IMR-90 (cell line): ENCODE data around the gene CRIP1. TPM values are rescaled to one million over a fixed set of nuclear protein-coding genes. Genes with fewer than 3 reads are reported as not detected.
A peak's percentile ranks its signal among the peaks of the same experiment; 100 is the strongest.

Experiments used
- ATAC-seq: fragments of 200-7000 bp; cut with Tn5 transposase; 2 replicates; pipeline ENCODE4 v1.9.1; 2020; ENCODE audit warnings: low read depth, mild to moderate bottlenecking, moderate library complexity
- BruUV-seq: library from RNA; stranded (reverse); fragments of 400-500 nt; replicated peaks from 2 replicates; lab custom pipeline; 2021; lab: Mats Ljungman, UMichigan
- CTCF ChIA-PET: fragments of 300-600 bp; formaldehyde crosslinking; extraction: SDS; loops from one replicate; lab custom pipeline; 2021; ENCODE audit warnings: antibody characterized with exemption; lab: Yijun Ruan, JAX
- POLR2A ChIA-PET: fragments of 300-600 bp; sonication (Branson Sonifier 250); formaldehyde crosslinking; loops from one replicate; lab custom pipeline; 2022; ENCODE audit warnings: antibody characterized with exemption; ENCODE audit not compliant: unreplicated experiment; lab: Charles Lee
- DNase-seq: peaks from one replicate; pipeline ENCODE4 v3.0.0; 2013
- H2AFZ ChIP-seq: replicated peaks from 2 replicates; pipeline ENCODE3; 2013; ENCODE audit warnings: low read length, mild to moderate bottlenecking; ENCODE audit not compliant: poor library complexity
- H2AK5ac ChIP-seq: 2 replicates; pipeline ENCODE4 v1.6.1; 2013; ENCODE audit warnings: low read depth, low read length, inconsistent platforms
- H2AK9ac ChIP-seq: replicated peaks from 2 replicates; pipeline ENCODE3; 2013; ENCODE audit warnings: mild to moderate bottlenecking, low read depth, low read length, moderate library complexity; ENCODE audit not compliant: poor library complexity
- H2BK120ac ChIP-seq: 2 replicates; pipeline ENCODE4 v1.6.1; 2013; ENCODE audit warnings: low read depth, low read length, inconsistent platforms
- H2BK15ac ChIP-seq: 3 replicates; pipeline ENCODE4 v1.6.1; 2013; ENCODE audit warnings: low read depth, low read length, inconsistent platforms
- H2BK20ac ChIP-seq: 2 replicates; pipeline ENCODE4 v1.6.1; 2013; ENCODE audit warnings: low read depth, mild to moderate bottlenecking, inconsistent platforms, low read length, moderate library complexity
- H2BK5ac ChIP-seq: 2 replicates; pipeline ENCODE4 v1.6.1; 2013; ENCODE audit warnings: mild to moderate bottlenecking, low read depth, low read length, inconsistent platforms; ENCODE audit not compliant: poor library complexity, severe bottlenecking
- H3K14ac ChIP-seq: replicated peaks from 2 replicates; pipeline ENCODE4 v1.6.1; 2013; ENCODE audit warnings: low read depth, low read length, inconsistent platforms
- H3K18ac ChIP-seq: 2 replicates; pipeline ENCODE4 v1.6.1; 2013; ENCODE audit warnings: low read depth, low read length, control low read depth
- H3K23ac ChIP-seq: 2 replicates; pipeline ENCODE4 v1.6.1; 2013; ENCODE audit warnings: low read depth, low read length, inconsistent platforms
- H3K27ac ChIP-seq: 2 replicates; pipeline ENCODE4 v1.5.1; 2013; ENCODE audit warnings: mild to moderate bottlenecking, control low read depth, low read length; ENCODE audit not compliant: insufficient read depth
- H3K27me3 ChIP-seq: 2 replicates; pipeline ENCODE4 v1.6.1; 2013; ENCODE audit warnings: low read length; ENCODE audit not compliant: control insufficient read depth, insufficient read depth
- H3K36me3 ChIP-seq: 2 replicates; pipeline ENCODE4 v1.6.1; 2013; ENCODE audit warnings: low read length, mixed read lengths; ENCODE audit not compliant: control insufficient read depth, insufficient read depth
- H3K4ac ChIP-seq: 2 replicates; pipeline ENCODE4 v1.6.1; 2013; ENCODE audit warnings: low read depth, low read length, inconsistent platforms
- H3K4me1 ChIP-seq: 2 replicates; pipeline ENCODE4 v1.6.1; 2013; ENCODE audit warnings: low read length, mixed read lengths; ENCODE audit not compliant: control insufficient read depth, insufficient read depth
- H3K4me2 ChIP-seq: 2 replicates; pipeline ENCODE4 v1.6.1; 2013; ENCODE audit warnings: low read depth, mild to moderate bottlenecking, control low read depth, low read length, moderate library complexity
- H3K4me3 ChIP-seq: 2 replicates; pipeline ENCODE4 v1.5.1; 2013; ENCODE audit warnings: low read depth, mild to moderate bottlenecking, control low read depth, low read length, moderate library complexity; ENCODE audit not compliant: insufficient read depth
- H3K56ac ChIP-seq: 2 replicates; pipeline ENCODE4 v1.6.1; 2013; ENCODE audit warnings: low read length, inconsistent platforms; ENCODE audit not compliant: insufficient read depth; ENCODE audit errors: extremely low read depth
- H3K79me1 ChIP-seq, 2 experiments: 2 replicates each; pipeline ENCODE4 v1.6.1; 2013; ENCODE audit warnings: low read length in 2 of 2, inconsistent platforms in 1 of 2, low read depth in 1 of 2
- H3K9ac ChIP-seq: 2 replicates; pipeline ENCODE4 v1.6.1; 2013; ENCODE audit warnings: low read depth, low read length, control low read depth
- H3K9me1 ChIP-seq: 2 replicates; pipeline ENCODE4 v1.6.1; 2013; ENCODE audit warnings: low read length, inconsistent platforms; ENCODE audit not compliant: insufficient read depth
- H3K9me3 ChIP-seq: 2 replicates; pipeline ENCODE4 v1.6.1; 2013; ENCODE audit warnings: low read length; ENCODE audit not compliant: control insufficient read depth, insufficient read depth
- H4K20me1 ChIP-seq: 2 replicates; pipeline ENCODE4 v1.6.1; 2013; ENCODE audit warnings: low read length, inconsistent platforms; ENCODE audit not compliant: insufficient read depth
- H4K5ac ChIP-seq: 2 replicates; pipeline ENCODE4 v1.6.1; 2013; ENCODE audit warnings: mild to moderate bottlenecking, low read depth, low read length, control low read depth
- H4K8ac ChIP-seq, 2 experiments: 2 replicates each; pipeline ENCODE4 v1.6.1; 2013; ENCODE audit warnings: low read depth in 2 of 2, low read length in 2 of 2, control low read depth in 1 of 2, inconsistent platforms in 1 of 2
- H4K91ac ChIP-seq: 2 replicates; pipeline ENCODE4 v1.6.1; 2013; ENCODE audit warnings: low read depth, low read length, inconsistent platforms; ENCODE audit not compliant: insufficient read depth
- BHLHE40 ChIP-seq: fragments of 150-350 bp; IDR thresholded peaks from 2 replicates; pipeline ENCODE4 v1.6.1; 2016; ENCODE audit warnings: mild to moderate bottlenecking, low read depth, low read length
- CEBPB ChIP-seq: IDR thresholded peaks from 2 replicates; pipeline ENCODE4 v1.6.1; 2012; ENCODE audit warnings: low read depth, low read length, improper control_type of control experiment
- MAZ ChIP-seq: IDR thresholded peaks from 2 replicates; pipeline ENCODE4 v1.6.1; 2012; ENCODE audit warnings: low read depth, mild to moderate bottlenecking, low read length, improper control_type of control experiment, moderate library complexity, borderline replicate concordance
- MXI1 ChIP-seq: IDR thresholded peaks from 2 replicates; pipeline ENCODE4 v1.6.1; 2012; ENCODE audit warnings: low read depth, mild to moderate bottlenecking, low read length, moderate library complexity, borderline replicate concordance
- NFE2L2 ChIP-seq: fragments of 150-350 bp; IDR thresholded peaks from 2 replicates; pipeline ENCODE4 v1.6.1; 2016; ENCODE audit warnings: low read depth, mild to moderate bottlenecking, low read length
- POLR2A ChIP-seq: IDR thresholded peaks from 2 replicates; pipeline ENCODE4 v1.6.1; 2012; ENCODE audit warnings: mild to moderate bottlenecking, low read depth, low read length
- RAD21 ChIP-seq: IDR thresholded peaks from 2 replicates; pipeline ENCODE4 v1.6.1; 2012; ENCODE audit warnings: low read length, improper control_type of control experiment
- RFX5 ChIP-seq: IDR thresholded peaks from 2 replicates; pipeline ENCODE4 v1.8.0; 2012; ENCODE audit warnings: low read depth, mild to moderate bottlenecking, low read length, moderate library complexity
- SMC3 ChIP-seq: fragments of 150-350 bp; IDR thresholded peaks from 2 replicates; pipeline ENCODE4 v1.6.1; 2016; ENCODE audit warnings: low read depth, mild to moderate bottlenecking, antibody characterized with exemption, low read length, moderate library complexity
- WGBS, 2 experiments: methylation state at CpG; one replicate each; pipeline versions ENCODE4 v1.1.5 to v1.1.7; 2013; ENCODE audit warnings: missing lambda C conversion rate in 2 of 2; ENCODE audit not compliant: insufficient read length in 1 of 2; ENCODE audit errors: extremely low coverage in 2 of 2; 5-methylcytosine and 5-hydroxymethylcytosine counted together
- dilution Hi-C: fragments of 300-500 bp; cut with HindIII; formaldehyde crosslinking; loops from one replicate; pipeline ENCODE4 v1.14.3; 2018; ENCODE audit warnings: low sequenced_read_pairs; ENCODE audit not compliant: unreplicated experiment
- in situ Hi-C: fragments of 300-500 bp; cut with MboI; formaldehyde crosslinking; loops from 3 replicates; pipeline ENCODE4 v1.14.3; 2019; ENCODE audit warnings: low sequenced_read_pairs, inconsistent platforms, mixed read lengths
- intact Hi-C: fragments of 100-400 bp; cut with micrococcal nuclease; formaldehyde crosslinking; loops from 2 replicates; pipeline ENCODE4 v1.10.0; 2022
- polyA plus RNA-seq, 3 experiments: library from polyadenylated mRNA; depleted of rRNA; stranded (reverse); fragments of >200 nt; gene quantifications; 2 replicates each; pipeline ENCODE4 v1.2.3, GENCODE V29; 2012; ENCODE audit warnings: low replicate concordance in 1 of 3
- total RNA-seq: library from RNA; depleted of rRNA; stranded (reverse); fragments of >200 nt; gene quantifications from 2 replicates; pipeline ENCODE4 v1.2.3, GENCODE V29; 2012
- TF ChIP-seq, protein P1 (sequence below): fragments of 150-350 bp; IDR thresholded peaks from 2 replicates; pipeline ENCODE4 v1.6.1; 2017; ENCODE audit warnings: mild to moderate bottlenecking, antibody characterized with exemption, low read length, low read depth
- TF ChIP-seq, protein P2 (sequence below): conservative IDR thresholded peaks from 2 replicates; pipeline ENCODE4 v1.5.1; 2012; ENCODE audit warnings: mild to moderate bottlenecking, low read depth, low read length, improper control_type of control experiment

CRIP1 gene
- total and polyA plus RNA-seq, 2 of the 4 experiments (the other 2 are of a cell fraction) = 0.21 TPM; not detected in 1

DNA sequence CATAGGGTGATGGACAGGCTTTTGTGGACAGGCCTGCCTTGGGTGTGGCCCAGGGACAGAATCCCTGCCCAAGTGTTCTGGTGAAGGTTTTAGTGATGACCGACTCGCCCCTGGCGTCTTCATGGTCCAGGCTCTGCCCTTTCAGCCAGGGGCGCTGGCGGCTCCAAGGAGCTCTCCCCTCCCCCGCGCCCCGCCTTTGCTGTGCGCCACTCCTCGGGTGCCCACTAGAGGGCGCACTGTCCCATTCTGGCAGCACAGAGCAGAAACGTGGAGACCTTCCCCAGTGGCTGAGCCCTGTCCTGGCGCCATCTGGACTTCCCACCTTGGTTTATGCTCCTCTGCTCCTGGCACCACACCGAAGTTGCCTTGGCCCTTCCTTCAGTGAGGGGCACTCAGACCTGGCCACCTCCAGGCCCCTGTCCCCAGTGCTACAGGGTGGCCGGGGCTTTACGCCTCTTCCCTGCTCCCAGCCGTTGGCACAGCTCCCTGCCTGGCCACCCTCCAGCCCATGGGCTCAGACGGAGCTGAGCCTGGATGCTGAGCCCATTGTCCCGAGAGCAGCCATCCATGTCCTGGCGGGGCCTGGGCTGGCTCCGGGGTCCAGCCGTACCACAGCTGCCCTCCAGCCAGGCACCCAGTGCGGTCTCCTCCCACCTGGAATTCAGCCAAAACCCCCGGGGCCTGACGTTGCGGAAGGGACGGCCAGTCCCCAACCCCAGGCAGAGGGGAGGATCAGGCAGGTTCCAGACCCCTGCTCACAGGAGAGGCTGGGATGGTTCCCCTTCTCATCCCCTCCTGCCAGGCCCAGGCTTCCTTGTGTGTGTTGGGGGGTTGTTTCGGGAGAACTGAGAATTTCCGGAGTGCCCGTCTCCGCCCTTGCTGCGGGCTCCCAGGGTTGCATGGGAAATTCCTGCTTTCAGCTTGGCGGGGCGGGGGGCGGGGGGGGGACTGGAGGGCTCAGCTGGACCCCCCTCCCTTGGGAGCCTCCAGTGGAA lies 5.6 kb upstream of the CRIP1 start:
- intact Hi-C loops = loop anchor here (2.0 kb wide), 1 partner anchor 48 kb away; no protein-coding TSS in a partner anchor

More for the DNA sequence above, 5.6 kb upstream of the CRIP1 start:
- peaks cover 6% of the 10 kb centered on the region for H3K9me1 ChIP-seq
- BruUV-seq = no TSS peak
- peak overlapping the region; percentile 70 for H2BK120ac ChIP-seq
- H2AFZ ChIP-seq = peak overlapping the region; percentile 96
- peak overlapping the region; percentile 61; the same call in 1 of the 2 replicates for H3K56ac ChIP-seq
- peak overlapping the region; percentile 84 for H4K91ac ChIP-seq
- H2AK5ac ChIP-seq = peak overlapping the region; percentile 79
- H3K36me3 ChIP-seq = no peaks in the 10 kb centered on the region
- H2BK5ac ChIP-seq = peak overlapping the region; percentile 87
- peaks cover 8% of the 10 kb centered on the region; the same call in 1 of the 2 replicates for H3K27me3 ChIP-seq
- in situ Hi-C loops (no loop called here), dilution Hi-C loops (no loop called here)
- peak overlapping the region; percentile 70 for H3K9ac ChIP-seq
- DNase-seq (peak; percentile 81), ATAC-seq (peak; percentile 78)
- TF ChIP-seq, protein P1, sequence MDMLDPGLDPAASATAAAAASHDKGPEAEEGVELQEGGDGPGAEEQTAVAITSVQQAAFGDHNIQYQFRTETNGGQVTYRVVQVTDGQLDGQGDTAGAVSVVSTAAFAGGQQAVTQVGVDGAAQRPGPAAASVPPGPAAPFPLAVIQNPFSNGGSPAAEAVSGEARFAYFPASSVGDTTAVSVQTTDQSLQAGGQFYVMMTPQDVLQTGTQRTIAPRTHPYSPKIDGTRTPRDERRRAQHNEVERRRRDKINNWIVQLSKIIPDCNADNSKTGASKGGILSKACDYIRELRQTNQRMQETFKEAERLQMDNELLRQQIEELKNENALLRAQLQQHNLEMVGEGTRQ = no peak
- TF ChIP-seq MAZ (peak; percentile 91), SMC3 (peak; percentile 61), CEBPB (no peak), MXI1 (peak; percentile 68; the same call in 1 of the 2 replicates), BHLHE40 (peak; percentile 24; the same call in 1 of the 2 replicates), POLR2A (peak; percentile 78), NFE2L2 (no peak), RFX5 (no peak), RAD21 (peak; percentile 73)
- TF ChIP-seq, protein P2, sequence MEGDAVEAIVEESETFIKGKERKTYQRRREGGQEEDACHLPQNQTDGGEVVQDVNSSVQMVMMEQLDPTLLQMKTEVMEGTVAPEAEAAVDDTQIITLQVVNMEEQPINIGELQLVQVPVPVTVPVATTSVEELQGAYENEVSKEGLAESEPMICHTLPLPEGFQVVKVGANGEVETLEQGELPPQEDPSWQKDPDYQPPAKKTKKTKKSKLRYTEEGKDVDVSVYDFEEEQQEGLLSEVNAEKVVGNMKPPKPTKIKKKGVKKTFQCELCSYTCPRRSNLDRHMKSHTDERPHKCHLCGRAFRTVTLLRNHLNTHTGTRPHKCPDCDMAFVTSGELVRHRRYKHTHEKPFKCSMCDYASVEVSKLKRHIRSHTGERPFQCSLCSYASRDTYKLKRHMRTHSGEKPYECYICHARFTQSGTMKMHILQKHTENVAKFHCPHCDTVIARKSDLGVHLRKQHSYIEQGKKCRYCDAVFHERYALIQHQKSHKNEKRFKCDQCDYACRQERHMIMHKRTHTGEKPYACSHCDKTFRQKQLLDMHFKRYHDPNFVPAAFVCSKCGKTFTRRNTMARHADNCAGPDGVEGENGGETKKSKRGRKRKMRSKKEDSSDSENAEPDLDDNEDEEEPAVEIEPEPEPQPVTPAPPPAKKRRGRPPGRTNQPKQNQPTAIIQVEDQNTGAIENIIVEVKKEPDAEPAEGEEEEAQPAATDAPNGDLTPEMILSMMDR = peak; percentile 99
- CTCF ChIA-PET = interaction anchor here (0.6 to 2.2 kb wide), 6 partner anchors 9 to 121 kb away, joined by 3 to 32 read pairs (median 6); no protein-coding TSS in a partner anchor
- peaks cover 0 to 14% of the 10 kb centered on the region in 2 experiments; a peak in 1 of 4 replicates for H3K79me1 ChIP-seq
- peak overlapping the region; percentile 80 to 89 for H4K8ac ChIP-seq
- peak overlapping the region; percentile 51; the same call in 1 of the 2 replicates for H2BK20ac ChIP-seq
- H2BK15ac ChIP-seq = peak overlapping the region; percentile 64; the same call in 1 of the 3 replicates
- H4K20me1 ChIP-seq = no peaks in the 10 kb centered on the region; the same call in 1 of the 2 replicates
- peak overlapping the region; percentile 87 for H3K4ac ChIP-seq
- H3K27ac ChIP-seq = peak overlapping the region; percentile 68
- H3K4me2 ChIP-seq = peak overlapping the region; percentile 90
- WGBS, 2 experiments = 4% methylated on average over 14 of the region's 35 CpGs; no CpG with 5 or more reads in 1 of the 2 experiments
- H3K9me3 ChIP-seq = no peaks in the 10 kb centered on the region
- peaks cover 23% of the 10 kb centered on the region for H3K4me1 ChIP-seq
- H3K23ac ChIP-seq = peak overlapping the region; percentile 69
- POLR2A ChIA-PET = interaction anchor here (0.7 kb wide), 1 partner anchor 70 kb away, joined by 4 read pairs; no protein-coding TSS in a partner anchor
- H3K14ac ChIP-seq = peak overlapping the region; percentile 58
- H2AK9ac ChIP-seq = peak overlapping the region; percentile 95
- peak overlapping the region; percentile 44 for H3K18ac ChIP-seq
- peak overlapping the region; percentile 91 for H4K5ac ChIP-seq
- peak overlapping the region; percentile 39 for H3K4me3 ChIP-seq
